Measurements from ENCODE around the gene SLC45A1. TPM values are rescaled to one million over a fixed set of nuclear protein-coding genes. Genes with fewer than 3 reads are reported as not detected.

SLC45A1 gene
- total and polyA plus RNA-seq, 9 of the 15 experiments (the other 6 are each of a cell fraction or from before 2014, with no cell fraction given) = not detected

DNA sequence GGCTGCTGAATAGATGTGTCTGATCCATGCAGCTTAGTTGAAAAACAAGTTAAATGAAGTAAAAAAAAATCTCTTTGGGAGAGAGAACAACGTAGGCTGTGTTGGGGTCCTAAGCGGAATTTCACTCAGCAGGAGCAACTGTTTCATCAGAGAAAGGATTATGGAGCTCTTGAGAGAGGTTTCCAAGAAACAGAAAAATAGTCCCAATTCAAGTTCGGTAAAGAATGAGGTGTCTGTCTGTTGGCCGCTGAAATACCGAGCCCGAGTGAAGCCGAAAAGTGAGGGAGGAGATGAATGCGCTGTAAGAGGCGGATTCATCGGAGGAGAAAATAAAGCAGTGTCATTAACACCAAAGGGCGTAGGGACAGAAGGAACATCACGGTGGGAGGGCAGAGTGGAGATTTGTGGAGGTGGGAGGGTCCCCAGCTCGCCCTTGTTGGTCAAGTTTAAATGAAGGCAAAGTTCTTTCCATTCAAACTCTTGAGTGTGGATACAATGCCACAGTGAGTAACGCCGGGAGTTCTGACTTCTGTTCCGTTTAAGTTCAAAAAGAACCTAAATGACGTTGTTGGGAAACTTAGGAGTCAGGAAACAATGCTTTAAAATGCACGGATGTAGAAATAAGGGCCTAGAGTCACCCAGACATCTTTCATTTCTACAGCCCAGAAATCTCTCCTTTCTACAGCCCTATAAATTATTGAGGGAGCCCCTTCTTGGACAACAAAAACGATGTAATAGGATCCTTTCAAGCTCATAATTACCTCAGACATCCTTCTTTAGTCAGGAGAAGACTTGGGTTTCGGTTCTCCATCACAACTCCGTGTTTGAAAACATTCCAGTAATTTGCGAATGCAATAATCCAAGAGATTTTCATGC is 15.6 kb upstream of the SLC45A1 start:
- Histone ChIP-seq H3K9me3 (replicated peaks; ENCODE audit: control insufficient read depth, insufficient read depth, low read depth, low read length) (no peaks in the 10 kb centered on the region), H4K20me1 (replicated peaks; ENCODE audit: control insufficient read depth, insufficient read depth, low read length) (no peaks in the 10 kb centered on the region), H3K27me3 (ENCODE audit: control insufficient read depth in 2 of 2, insufficient read depth in 2 of 2, low read length in 2 of 2) (peaks cover 23 to 33% of the 10 kb centered on the region in 2 experiments), H3K4me3 (no peak overlapping the region), H3K4me1 (replicated peaks in 1 of 2; ENCODE audit: control insufficient read depth in 2 of 2, insufficient read depth in 2 of 2, low read length in 2 of 2) (no peaks in the 10 kb centered on the region), H3K9ac (ENCODE audit: insufficient read depth in 1 of 2, low read depth in 2 of 2, low read length in 2 of 2) (no peak overlapping the region), H3K9me1 (ENCODE audit: control insufficient read depth, insufficient read depth, low read length) (no peaks in the 10 kb centered on the region), H2AFZ (ENCODE audit: low read depth, low read length) (no peak overlapping the region), H3K27ac (ENCODE audit: extremely low read depth, low read depth, low read length) (no peak overlapping the region), H3K36me3 (ENCODE audit: control insufficient read depth, insufficient read depth, low read length) (no peaks in the 10 kb centered on the region), H3K79me2 (ENCODE audit: control insufficient read depth, insufficient read depth, low read length) (no peaks in the 10 kb centered on the region), H3K4me2 (ENCODE audit: insufficient read depth, low read length) (no peak overlapping the region)
- CTCF ChIA-PET (ENCODE audit: low intra/inter-chr PET ratio) = no interaction called here
- in situ Hi-C loops (cut with MboI) (loop anchor here (25.0 kb wide), 1 partner anchor 640 kb away; no protein-coding TSS in a partner anchor), intact Hi-C loops (cut with micrococcal nuclease) (no loop called here)
- BruUV-seq (replicated peaks) = no TSS peak
- no peak for FAIRE-seq
- ATAC-seq = no peak
- WGBS (ENCODE audit: insufficient coverage, low coverage, missing lambda C conversion rate) = 24% methylated on average over 22 of the region's 22 CpGs
- TF ChIP-seq, protein P1, sequence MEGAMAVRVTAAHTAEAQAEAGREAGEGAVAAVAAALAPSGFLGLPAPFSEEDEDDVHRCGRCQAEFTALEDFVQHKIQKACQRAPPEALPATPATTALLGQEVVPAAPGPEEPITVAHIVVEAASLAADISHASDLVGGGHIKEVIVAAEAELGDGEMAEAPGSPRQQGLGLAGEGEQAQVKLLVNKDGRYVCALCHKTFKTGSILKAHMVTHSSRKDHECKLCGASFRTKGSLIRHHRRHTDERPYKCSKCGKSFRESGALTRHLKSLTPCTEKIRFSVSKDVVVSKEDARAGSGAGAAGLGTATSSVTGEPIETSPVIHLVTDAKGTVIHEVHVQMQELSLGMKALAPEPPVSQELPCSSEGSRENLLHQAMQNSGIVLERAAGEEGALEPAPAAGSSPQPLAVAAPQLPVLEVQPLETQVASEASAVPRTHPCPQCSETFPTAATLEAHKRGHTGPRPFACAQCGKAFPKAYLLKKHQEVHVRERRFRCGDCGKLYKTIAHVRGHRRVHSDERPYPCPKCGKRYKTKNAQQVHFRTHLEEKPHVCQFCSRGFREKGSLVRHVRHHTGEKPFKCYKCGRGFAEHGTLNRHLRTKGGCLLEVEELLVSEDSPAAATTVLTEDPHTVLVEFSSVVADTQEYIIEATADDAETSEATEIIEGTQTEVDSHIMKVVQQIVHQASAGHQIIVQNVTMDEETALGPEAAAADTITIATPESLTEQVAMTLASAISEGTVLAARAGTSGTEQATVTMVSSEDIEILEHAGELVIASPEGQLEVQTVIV (CRISPR knock-in tag; IDR thresholded peaks at IDR 0.05; ENCODE audit: borderline replicate concordance) = no peak
- POLR2A ChIA-PET = interaction anchor here (0.5 to 1.5 kb wide), 5 partner anchors 26 to 272 kb away, joined by 3 to 6 read pairs (median 3); no protein-coding TSS in a partner anchor
- DNase-seq (ENCODE audit: extremely low read depth in 1 of 4, low spot score in 3 of 4) = no peak

All from K562 (cell line).